GM18520 (cell line): ENCODE results near the gene RGR.
"Not testable (repeated sequence)": the region's sequence is repeated elsewhere in the genome, so short reads cannot be mapped to it uniquely, and the experiment has no call there.

Experiments used
- ATAC-seq: cut with Tn5 transposase; IDR thresholded peaks from one replicate; pipeline ENCODE4 v1.9.1; 2021; ENCODE audit not compliant: unreplicated experiment

The RGR gene

DNA sequence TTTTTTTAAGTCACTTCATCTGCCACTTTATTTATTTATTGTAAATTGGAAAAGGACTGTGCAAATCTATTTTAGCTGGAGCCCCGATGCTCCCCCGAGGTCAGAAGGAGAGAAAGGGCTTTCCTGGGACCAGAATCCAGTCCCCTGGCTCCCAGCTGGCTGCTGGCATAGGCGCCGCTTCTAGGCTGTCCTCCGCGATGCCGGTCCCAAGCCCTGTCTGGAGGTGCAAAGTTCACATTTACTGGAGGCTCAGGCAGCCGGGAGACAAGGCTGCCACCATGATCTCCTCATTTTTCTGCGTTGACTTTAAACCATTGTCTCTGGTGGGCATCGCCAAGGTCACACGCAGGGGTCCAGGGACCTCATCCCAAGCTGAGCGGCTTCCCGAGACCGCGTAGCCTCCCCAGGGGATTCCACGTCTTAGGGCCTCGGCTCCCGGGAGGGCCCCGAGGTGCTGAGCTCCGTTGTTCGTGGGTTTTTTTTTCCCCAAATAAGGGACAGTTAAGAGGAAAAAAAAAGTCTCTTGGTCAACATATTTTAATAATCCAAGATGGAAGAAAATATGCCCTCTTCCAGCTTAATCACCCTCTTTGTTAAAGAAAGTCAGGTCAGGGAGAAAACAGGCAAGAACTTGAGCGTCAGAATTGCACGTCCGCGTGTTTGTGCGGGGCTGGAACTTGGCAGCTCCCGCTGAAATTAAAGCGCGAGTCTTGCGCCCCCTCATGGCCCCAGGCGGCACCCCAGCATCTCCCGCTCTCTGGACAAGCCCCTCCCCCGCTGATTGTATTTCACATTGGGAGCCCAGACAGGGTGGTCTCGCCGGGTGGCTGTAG lies 11.9 kb downstream of the RGR start:
- ATAC-seq, result no peak

DNA sequence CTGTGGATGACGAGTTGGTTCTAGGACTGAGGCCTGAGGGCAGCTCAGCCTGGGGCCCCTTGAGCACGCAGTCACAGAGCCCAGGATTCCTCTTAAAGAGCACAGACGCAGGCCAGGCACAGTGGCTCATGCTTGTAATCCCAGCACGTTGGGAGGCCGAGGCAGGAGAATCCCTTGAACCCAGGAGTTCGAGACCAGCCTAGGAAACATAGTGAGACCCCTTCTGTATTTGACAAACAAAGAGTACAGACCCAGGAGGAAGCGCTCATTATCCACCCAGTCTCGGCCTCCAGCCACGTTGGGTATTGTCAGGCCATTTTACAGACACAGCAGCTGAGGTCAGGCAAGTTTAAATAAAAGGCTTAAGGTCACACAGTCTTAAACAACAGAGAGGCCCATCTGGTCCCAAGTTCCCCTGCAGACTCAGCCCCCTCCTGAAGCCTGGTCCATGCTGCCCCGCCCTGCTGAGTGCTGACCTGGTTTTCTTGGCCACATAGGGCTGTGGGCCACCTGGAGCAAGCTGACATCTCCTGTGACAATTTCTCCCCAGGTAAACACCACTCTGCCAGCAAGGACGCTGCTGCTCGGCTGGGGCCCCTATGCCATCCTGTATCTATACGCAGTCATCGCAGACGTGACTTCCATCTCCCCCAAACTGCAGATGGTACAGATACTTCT lies 12.6 kb downstream of the RGR start:
- no peak for ATAC-seq

DNA sequence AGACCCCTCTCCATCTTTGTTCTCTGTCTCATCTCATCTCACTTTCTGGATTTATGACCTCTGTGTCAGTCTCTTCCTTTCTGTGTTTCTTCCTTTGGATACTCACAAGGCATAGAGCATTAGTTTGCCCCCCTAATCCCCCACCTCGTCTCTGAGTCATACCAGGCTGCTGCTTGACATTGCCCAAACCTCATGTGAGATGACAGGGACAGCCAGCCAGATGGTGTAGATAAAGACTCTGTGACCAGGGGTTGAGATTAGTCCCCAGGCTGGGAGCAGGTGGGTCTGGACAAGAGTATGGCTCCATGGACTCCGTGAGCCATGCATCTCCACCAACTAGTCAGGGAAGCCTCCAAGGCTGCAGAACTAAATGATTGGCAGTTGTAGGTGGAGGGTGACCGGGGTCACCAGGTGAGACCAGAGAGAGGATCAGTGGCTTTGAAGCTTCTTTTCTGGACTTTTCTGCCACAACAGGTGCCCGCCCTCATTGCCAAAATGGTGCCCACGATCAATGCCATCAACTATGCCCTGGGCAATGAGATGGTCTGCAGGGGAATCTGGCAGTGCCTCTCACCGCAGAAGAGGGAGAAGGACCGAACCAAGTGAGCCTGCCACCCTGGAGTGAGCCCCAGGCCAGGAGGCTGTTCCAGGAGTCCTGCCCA lies 13.3 kb downstream of the RGR start:
- ATAC-seq, result no peak

DNA sequence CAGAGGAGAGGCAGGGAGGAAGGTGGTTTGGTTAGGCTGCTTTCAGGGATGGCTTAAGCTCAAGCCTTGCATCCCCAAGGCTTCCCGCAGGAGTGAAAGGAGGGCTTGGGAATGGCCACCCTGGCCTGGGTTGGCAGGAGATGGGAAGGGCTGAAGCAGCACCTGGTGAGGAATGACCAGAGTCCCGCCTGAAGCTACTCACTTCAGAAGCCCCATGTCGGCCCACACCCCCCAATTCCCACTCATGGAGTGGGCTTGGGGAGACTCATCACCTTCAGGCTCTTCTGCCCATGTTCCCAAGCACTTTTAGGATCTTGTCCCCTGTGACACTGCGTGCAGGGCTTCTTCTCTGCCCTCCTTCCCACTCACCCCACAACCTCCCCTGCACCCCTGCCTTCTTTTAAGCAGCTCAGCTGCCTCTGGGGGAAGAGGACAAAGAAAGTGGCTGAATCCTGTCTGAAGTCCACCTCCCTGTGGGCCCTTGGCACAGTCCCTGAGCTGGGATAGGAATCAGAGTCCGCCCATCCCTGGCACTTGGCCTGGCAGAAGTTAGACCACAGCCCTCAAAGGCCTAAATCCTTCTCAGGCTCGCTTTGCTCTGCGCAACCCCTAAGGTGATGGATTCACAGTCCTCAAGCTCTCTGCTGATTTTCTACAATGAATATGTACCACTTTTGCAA lies 16.5 kb downstream of the RGR start:
- no peak for ATAC-seq

DNA sequence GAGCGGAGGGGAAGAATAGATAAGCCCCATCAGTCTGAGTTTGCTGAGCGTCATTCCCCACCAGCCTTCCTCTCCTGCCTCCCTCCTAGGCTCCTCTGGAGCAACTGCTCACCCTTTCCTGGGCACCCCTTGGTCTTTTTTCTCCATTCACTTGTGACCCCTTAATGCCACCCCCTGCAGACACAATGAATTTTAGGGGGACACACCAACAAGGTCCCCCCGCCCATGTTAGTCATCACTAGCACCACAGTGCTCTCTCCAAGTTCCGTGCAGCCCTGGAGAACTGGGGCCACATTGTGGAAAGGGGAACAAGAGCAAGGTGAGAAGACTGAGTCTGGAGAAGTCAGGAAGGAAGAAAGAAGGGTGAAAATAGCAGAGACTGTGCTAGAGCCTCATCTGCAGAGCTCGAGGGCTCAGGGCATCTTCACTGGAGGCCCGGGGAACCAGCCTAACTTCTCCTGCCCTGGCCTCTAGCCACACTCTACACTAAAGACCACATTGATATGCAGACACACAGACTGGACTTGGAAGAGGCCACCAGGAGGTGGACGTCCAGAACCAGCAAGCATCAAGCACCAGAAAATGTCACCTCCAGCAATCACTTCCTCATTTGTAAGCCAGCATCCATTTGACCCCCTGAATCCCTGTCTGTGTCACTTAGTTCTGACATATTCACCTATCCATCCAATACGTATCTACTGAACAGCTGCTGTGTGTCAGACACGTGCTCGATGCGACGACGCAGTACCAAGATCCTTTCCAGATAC lies 17.5 kb downstream of the RGR start:
- ATAC-seq, result no peak

DNA sequence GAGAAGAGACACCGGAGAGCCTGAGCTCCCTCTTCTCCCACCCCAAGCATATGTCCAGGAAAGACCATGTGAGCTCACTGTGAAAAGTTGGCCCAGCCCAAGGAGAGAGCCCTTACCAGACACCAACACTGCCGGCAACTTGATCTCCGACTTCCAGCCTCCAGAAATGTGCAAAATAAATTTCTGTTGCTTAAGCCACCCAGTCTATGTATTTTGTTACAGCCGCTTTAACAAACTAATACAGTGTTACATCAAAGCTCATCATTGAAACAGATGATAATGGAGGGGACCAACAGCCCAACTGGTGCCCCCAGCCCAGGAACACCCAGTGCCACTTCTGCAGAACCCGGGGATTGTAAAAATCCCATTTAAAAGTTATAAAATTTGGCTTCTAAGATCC lies 18.9 kb downstream of the RGR start:
- ATAC-seq, result no peak

DNA sequence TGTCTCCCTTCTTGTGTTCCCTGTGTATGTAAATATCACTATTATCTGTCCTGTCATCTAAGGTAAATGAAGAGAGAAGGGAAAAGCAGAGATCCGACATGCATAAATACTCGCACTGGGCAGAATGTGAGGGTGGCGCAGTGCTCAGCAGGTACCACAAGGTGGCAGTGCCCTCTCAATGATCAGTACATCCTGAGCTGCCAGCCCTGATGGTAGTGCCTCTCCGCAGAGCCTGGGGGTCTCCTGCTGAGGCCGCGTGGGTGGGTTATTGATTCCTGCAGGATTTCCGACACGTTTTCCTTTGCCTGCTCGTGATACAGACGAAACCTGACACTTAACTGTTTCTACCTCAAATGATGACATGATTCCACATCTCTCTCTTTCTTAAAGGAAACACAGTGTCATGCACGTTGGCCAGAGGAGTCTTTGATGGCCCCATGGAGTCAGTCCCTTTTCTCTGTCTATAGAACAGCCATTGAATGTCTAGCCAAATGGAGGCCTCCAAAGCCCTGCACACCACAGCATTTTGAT lies 19.8 kb downstream of the RGR start:
- ATAC-seq, result peak; percentile 80

DNA sequence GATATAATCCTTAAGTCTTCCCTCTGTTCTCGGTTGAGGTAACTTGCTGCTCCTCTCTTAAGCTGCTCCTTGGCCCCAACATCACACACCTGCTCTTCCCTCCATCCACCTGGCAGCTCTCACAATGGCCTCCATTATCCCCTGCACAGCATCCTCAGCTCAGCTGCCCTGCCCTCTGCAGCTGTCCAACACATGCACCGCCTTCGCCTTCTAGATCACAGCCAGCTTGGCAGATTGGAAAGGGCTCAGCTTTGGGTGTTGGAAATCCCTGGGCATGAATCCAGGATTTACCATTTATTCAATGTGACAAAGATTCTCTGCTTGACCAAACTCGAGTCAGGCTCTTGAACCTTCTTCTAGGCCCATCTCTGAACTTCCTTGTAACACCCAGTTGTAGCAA lies 20.6 kb downstream of the RGR start:
- ATAC-seq, result no peak

DNA sequence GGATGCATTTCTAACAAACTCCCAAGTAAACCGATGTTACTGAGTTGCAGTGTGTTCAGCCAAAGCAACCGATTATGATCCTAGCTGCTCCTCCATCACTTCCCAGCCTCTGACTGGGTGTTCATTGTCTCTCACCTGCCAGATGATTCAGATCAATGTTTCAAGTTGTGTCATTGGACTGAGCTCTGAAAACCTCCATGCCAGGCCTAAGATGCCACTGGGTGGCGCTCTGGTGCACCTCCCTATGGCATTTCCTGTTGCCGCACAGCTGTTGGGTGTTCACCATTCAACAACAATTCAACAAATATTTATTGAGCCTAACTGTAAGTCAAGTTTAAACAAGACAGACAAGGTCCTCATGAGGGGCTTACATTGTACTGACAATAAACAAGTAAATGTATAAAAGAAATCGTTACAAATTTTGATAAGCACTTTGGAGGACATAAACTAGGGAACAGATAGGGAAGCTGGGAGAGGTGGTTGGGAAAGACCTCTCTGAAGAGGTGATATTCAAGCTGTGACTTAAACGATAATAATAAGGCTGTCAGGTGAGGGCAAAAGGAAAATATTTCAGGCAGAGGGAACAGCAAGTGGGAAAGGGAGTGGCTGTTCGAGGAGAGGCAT lies 22.8 kb downstream of the RGR start:
- ATAC-seq, result no peak

DNA sequence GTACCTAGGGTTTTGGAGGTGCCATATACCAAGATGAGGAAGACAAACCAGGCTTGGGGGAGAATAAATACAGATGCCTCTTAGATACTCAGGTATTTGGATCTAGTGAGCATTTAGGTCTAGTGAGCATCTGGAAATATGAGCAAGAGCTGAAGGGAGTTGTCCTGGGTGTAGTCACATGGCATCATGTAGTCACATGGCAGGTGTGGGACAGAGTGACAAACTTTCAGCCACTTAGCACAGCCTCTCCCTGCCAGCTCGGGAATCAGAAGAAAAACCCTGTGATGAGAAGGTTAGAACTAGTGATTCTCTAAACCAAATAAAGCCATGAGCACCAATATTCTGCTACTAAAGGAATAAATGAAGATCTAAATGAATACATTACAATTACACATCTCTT lies 24.3 kb downstream of the RGR start:
- ATAC-seq, result no peak

DNA sequence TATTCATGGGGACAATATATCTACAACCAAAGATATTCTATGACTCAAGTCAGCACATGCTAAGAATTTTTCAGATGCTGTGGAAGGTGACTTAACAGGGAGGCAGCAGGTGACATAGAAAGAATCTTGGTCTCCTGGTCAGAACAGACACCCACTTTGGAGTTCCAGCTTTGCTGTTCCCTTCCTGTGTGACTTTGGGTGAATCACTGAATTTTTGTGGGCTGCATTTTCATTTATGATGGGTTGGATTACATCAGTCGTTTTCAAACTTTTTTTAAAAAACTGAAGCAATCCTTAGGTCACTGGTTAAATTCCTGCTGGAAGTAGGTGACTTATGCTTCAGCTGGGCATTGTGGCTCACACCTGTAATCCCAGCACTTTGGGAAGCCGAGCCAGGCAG lies 24.9 kb downstream of the RGR start:
- ATAC-seq, result no peak

DNA sequence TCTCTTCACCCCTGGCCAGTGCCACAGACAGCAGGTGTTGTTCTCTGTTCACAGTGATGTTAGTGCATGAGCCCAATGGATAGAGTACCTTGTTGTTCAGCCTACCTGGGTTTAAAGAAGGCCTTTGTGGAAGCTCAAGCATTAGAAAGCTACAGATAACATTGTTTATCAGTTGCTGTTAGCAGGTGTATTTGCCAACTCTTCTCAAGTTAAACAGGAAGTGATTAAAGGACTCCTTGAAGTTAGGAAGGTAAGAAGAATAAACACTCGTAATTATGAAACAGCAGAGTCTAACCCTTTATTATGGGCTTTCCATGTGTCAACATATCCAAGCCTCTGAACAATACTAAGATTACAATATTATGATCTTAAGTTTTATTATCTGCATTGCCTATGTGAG lies 25.9 kb downstream of the RGR start:
- ATAC-seq, result no peak

DNA sequence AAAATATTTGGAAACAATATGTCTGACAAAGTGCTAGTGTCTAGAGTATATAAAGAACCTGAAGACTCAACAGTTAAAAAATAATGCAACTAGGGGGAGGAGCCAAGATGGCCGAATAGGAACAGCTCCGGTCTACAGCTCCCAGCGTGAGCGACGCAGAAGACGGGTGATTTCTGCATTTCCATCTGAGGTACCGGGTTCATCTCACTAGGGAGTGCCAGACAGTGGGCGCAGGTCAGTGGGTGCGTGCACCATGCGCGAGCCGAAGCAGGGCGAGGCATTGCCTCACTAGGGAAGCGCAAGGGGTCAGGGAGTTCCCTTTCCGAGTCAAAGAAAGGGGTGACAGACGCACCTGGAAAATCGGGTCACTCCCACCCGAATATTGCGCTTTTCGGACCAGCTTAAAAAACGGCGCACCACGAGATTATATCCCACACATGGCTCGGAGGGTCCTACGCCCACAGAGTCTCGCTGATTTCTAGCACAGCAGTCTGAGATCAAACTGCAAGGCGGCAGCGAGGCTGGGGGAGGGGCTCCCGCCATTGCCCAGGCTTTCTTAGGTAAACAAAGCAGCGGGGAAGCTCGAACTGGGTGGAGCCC lies 35.1 kb downstream of the RGR start:
- ATAC-seq, result not testable (repeated sequence)

DNA sequence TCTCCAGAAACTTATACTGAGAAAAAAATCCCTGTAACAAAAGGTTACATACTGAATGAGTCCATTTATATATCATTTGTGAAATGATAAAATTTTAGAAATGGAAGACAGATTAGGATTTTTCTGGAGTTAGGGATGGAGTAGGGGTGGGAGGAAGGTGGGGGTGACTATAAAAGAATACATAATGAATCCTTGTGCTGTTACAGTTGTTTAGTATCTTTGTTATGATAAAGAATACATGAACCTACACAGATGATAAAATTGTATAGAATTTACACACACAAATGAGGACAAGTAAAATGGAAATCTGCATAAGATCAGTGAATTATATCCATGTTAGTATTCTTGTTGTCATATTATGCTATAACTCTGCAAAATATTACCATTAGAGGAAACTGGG lies 41.8 kb downstream of the RGR start:
- ATAC-seq, result no peak

DNA sequence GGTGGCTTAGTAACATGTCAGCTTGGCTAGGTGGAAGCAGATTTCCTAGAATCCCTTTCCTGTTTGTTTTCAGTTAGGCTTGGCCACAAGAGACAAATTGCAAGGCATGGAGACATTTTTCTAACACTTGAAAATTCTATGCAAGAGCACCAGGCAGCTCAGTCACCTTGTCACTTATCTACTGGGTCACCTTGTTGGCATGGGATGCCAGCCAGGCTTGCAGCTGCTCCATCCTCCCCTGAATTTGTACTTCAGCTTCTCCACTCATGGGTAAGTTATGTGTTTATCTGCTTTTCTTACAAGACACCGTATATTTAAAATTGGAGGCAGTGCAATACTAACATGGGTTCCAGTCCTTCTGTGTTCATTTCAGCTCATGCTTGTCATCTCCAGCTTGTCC lies 43.3 kb downstream of the RGR start:
- no peak for ATAC-seq

DNA sequence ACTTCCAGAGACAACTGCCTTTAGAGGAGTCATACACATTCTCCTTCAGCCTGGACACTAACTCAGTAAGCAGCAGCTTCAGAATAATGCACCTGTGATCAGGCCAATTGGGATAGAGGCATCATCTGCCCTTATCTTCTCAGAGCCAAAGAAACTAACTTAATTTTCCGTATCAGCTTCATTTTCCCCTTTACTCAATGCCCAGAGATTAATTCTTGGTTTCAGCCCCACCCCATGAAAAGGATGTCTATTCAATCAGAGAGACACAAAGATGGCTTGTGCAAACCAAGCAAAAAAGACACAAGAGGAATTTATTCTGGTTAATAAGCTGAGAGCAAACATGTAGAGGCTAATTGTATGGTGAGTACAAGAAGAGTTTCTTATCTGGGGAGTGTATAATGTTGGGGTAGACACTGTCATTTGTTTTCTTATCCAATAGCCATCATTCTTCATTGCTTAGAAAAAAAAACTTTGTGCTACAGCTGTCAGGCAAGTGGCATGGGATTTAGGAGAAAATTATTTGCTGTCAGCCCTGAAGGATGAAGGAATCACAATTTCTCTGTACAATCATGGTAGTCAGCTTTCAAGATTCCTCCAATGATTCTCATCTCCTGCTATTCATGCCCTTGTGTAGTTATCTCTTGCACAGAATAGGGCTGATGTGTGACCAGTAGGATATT lies 44.8 kb downstream of the RGR start:
- no peak for ATAC-seq

DNA sequence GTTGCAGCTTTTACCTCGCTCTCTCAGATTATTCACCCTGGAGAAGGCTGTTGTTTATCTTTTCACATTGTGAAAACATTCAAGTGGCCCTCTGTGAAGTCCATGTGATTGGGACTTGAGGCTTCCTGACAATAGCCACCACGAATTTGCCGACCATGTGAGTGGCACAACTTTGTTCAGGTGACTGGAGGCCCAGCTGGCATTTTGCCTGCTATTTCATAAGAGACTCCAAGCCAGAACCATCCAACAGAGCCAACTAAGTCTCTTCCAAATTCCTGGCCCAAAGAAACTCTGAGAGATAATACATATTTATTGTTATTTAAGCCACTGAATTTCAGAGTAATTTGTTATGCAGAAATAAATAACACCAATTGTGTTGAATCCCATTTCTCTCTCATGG lies 45.4 kb downstream of the RGR start:
- ATAC-seq, result no peak

DNA sequence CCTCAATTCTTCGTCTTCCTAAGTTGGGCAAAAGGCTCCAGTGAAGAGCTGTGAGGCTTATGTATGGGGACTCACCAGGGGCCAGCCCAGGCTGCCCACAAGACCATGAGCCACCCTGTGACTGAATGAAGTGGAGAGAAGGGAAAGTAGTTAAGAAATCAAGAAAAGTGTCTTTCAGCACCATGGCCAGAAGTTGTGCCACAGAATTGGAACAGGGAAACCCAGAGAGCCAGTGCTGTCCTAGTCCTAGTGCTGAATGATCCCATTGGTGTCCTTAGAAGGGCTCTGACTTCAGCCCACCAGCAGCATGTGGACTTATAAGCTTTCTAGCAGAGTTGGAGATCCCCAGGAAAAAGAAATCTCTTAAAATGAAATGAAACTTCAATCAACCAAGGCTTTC lies 46.5 kb downstream of the RGR start:
- ATAC-seq, result no peak

DNA sequence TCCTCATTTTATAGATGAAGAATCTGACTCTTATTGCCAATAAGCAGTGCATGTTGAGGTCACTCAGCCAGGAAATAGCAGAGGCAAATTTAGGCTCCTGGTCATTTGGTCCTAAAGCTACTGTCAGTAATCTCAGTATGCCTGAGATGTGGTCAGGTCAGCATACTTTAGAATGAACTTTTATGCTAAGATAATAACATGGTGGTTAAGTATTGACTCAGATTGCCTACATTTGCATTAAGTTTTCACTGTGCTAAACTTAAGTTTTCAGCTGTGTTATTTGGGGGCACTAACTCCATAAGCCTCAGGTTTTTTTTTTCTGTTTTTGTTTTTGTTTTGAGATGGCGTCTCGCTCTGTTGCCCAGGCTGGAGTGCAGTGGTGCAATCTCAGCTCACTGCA lies 47.6 kb downstream of the RGR start:
- ATAC-seq, result peak; percentile 64
